Mesendoderm (in vitro differentiated cells): ENCODE data around the gene NCK2.
A peak's percentile ranks its signal among the peaks of the same experiment; 100 is the strongest.

Source experiments
- DNase-seq: peaks from one replicate; pipeline ENCODE4 v3.0.0; 2013
- H2AK5ac ChIP-seq: 2 replicates; pipeline ENCODE4 v1.6.1; 2013; ENCODE audit warnings: low read length, inconsistent platforms
- H2BK120ac ChIP-seq: 2 replicates; pipeline ENCODE4 v1.6.1; 2013; ENCODE audit warnings: low read depth, mild to moderate bottlenecking, low read length, moderate library complexity, mixed read lengths
- H2BK15ac ChIP-seq: replicated peaks from 2 replicates; pipeline ENCODE4 v1.6.1; 2013; ENCODE audit warnings: low read depth, mild to moderate bottlenecking, moderate library complexity
- H2BK5ac ChIP-seq: 2 replicates; pipeline ENCODE4 v1.6.1; 2013; ENCODE audit warnings: low read length, inconsistent platforms
- H3K18ac ChIP-seq: 2 replicates; pipeline ENCODE4 v1.6.1; 2013; ENCODE audit warnings: mild to moderate bottlenecking, low read length, mixed read lengths
- H3K23ac ChIP-seq: one replicate; pipeline ENCODE4 v1.6.1; 2013; ENCODE audit warnings: low read length
- H3K27ac ChIP-seq: 2 replicates; pipeline ENCODE4 v1.5.1; 2013; ENCODE audit warnings: low read depth, mild to moderate bottlenecking, inconsistent platforms, low read length, moderate library complexity
- H3K27me3 ChIP-seq: 2 replicates; pipeline ENCODE4 v1.6.1; 2013; ENCODE audit warnings: low read length, control low read depth, mild to moderate bottlenecking, inconsistent platforms; ENCODE audit not compliant: insufficient read depth, poor library complexity
- H3K36me3 ChIP-seq: 2 replicates; pipeline ENCODE4 v1.6.1; 2013; ENCODE audit warnings: low read length, inconsistent platforms; ENCODE audit not compliant: control insufficient read depth, insufficient read depth
- H3K4ac ChIP-seq: one replicate; pipeline ENCODE4 v1.6.1; 2013; ENCODE audit warnings: low read depth, mild to moderate bottlenecking, low read length, moderate library complexity
- H3K4me1 ChIP-seq: 2 replicates; pipeline ENCODE4 v1.6.1; 2013; ENCODE audit warnings: low read depth, low read length, inconsistent platforms; ENCODE audit not compliant: control insufficient read depth
- H3K4me2 ChIP-seq: 2 replicates; pipeline ENCODE4 v1.6.1; 2013; ENCODE audit warnings: low read length
- H3K4me3 ChIP-seq: 2 replicates; pipeline ENCODE4 v1.5.1; 2013; ENCODE audit warnings: mild to moderate bottlenecking, low read length
- H3K56ac ChIP-seq: one replicate; pipeline ENCODE4 v1.6.1; 2013; ENCODE audit warnings: low read length
- H3K79me1 ChIP-seq: 2 replicates; pipeline ENCODE4 v1.6.1; 2013; ENCODE audit warnings: low read length, inconsistent platforms
- H3K79me2 ChIP-seq: 2 replicates; pipeline ENCODE4 v1.6.1; 2013; ENCODE audit warnings: mild to moderate bottlenecking, low read length; ENCODE audit not compliant: control insufficient read depth, insufficient read depth
- H3K9ac ChIP-seq: 2 replicates; pipeline ENCODE4 v1.6.1; 2013; ENCODE audit warnings: low read length, inconsistent platforms
- H4K5ac ChIP-seq: one replicate; pipeline ENCODE4 v1.6.1; 2013; ENCODE audit warnings: low read length
- H4K8ac ChIP-seq: one replicate; pipeline ENCODE4 v1.6.1; 2013; ENCODE audit warnings: low read depth, mild to moderate bottlenecking, control low read depth, low read length, moderate library complexity
- WGBS: extraction: QIAGEN DNeasy Blood & Tissue Kit; methylation state at CpG from one replicate; pipeline ENCODE4 v1.1.7; 2013; ENCODE audit warnings: low lambda C conversion rate, missing lambda C conversion rate; ENCODE audit not compliant: insufficient coverage; ENCODE audit errors: extremely low coverage; 5-methylcytosine and 5-hydroxymethylcytosine counted together

Gene NCK2

GRCh38 chr2:105741617-105742016 lies 3.1 kb upstream of the NCK2 start:
- no peaks in the 10 kb centered on the region for H3K36me3 ChIP-seq
- no peak overlapping the region for H2BK5ac ChIP-seq
- no peak overlapping the region for H2BK120ac ChIP-seq
- no peak for DNase-seq
- no peak overlapping the region for H4K5ac ChIP-seq
- peaks cover 7% of the 10 kb centered on the region for H3K79me1 ChIP-seq
- H3K27ac ChIP-seq = no peak overlapping the region
- H3K56ac ChIP-seq = no peak overlapping the region
- no peak overlapping the region for H3K4me3 ChIP-seq
- H3K9ac ChIP-seq = no peak overlapping the region
- no peak overlapping the region for H3K18ac ChIP-seq
- H3K23ac ChIP-seq = no peak overlapping the region
- WGBS = no CpG with 5 or more reads among the region's 4 CpGs
- H3K79me2 ChIP-seq = peaks cover 13% of the 10 kb centered on the region
- no peak overlapping the region for H2BK15ac ChIP-seq
- H3K4ac ChIP-seq = no peak overlapping the region
- H2AK5ac ChIP-seq = no peak overlapping the region
- H3K27me3 ChIP-seq = no peaks in the 10 kb centered on the region
- no peak overlapping the region for H3K4me2 ChIP-seq
- no peak overlapping the region for H4K8ac ChIP-seq
- H3K4me1 ChIP-seq = peaks cover 6% of the 10 kb centered on the region

- H3K18ac ChIP-seq = peak overlapping the region; percentile 99
- no peaks in the 10 kb centered on the region for H3K27me3 ChIP-seq
- H2AK5ac ChIP-seq = no peak overlapping the region
- H3K56ac ChIP-seq = peak overlapping the region; percentile 62
- no peak overlapping the region for H2BK15ac ChIP-seq
- no peaks in the 10 kb centered on the region for H3K36me3 ChIP-seq
- peaks cover 40% of the 10 kb centered on the region for H3K79me2 ChIP-seq
- H3K23ac ChIP-seq = no peak overlapping the region
- H4K8ac ChIP-seq = no peak overlapping the region
- H3K4me1 ChIP-seq = peaks cover 10% of the 10 kb centered on the region
- peak overlapping the region; percentile 57 for H3K4ac ChIP-seq
- WGBS = no CpG with 5 or more reads among the region's 75 CpGs
- H2BK5ac ChIP-seq = no peak overlapping the region
- H3K4me2 ChIP-seq = peak overlapping the region; percentile 54
- H3K4me3 ChIP-seq = peak overlapping the region; percentile 27
- peaks cover 23% of the 10 kb centered on the region for H3K79me1 ChIP-seq
- peak overlapping the region; percentile 66 for H3K9ac ChIP-seq
- H4K5ac ChIP-seq = peak overlapping the region; percentile 40
- peak overlapping the region; percentile 23 for H3K27ac ChIP-seq
- peak overlapping the region; percentile 74 for H2BK120ac ChIP-seq
- DNase-seq = peak; percentile 68
Measured at GRCh38 chr2:105744091-105744908, 412 bp upstream of the NCK2 start.

DNA sequence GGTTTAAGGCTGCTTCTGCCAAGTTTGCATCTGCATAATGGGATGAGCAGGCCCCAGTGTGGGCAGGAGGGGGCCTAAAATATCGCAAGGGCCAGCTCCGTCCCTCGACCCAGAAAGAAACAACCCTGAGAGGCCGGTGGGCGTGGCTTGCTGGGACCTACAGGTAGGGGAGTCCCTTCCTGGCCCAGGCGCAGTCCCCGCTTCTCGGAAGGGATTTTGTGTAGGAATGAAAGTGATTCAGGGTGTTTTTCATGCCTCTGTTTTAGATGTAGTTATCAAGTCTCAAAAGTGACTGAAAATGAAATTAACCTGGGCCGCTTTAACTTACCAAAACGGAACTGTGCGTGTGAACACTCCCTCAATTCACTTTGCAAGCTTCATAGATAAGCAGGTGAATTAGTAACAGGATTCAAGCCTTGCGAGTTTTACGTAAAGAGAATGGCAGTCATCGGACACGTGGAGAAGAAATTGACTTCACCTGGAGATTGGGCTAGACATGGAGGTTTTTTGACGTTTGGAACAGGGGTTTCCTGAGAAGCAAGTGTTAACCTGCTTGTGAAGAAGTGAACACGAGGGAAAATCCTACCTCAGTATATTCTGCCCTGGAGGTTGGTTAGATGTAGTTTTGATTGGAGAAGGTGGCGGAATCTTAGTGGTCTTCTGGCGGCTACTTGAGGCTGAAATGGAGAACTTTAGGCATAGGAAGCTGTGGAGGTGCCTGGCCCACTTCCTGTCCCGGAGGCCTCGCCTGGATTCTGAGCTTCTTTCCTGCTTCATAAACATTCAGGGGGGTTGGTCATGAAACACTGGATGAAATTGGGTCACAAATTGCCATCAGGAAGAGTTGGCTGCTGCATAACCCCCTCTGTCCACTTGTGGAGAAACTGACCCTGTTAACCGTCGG lies 1.7 kb downstream of the NCK2 start:
- Histone ChIP-seq H3K18ac (no peak overlapping the region), H2BK120ac (no peak overlapping the region), H3K4me1 (peaks cover 10% of the 10 kb centered on the region), H2AK5ac (no peak overlapping the region), H3K4ac (peak overlapping the region; percentile 81), H3K23ac (no peak overlapping the region), H3K36me3 (no peaks in the 10 kb centered on the region), H3K4me2 (peak overlapping the region; percentile 97), H3K4me3 (peak overlapping the region; percentile 86), H3K79me2 (peaks cover 61% of the 10 kb centered on the region), H2BK15ac (no peak overlapping the region), H2BK5ac (no peak overlapping the region), H3K9ac (peak overlapping the region; percentile 87), H4K8ac (no peak overlapping the region), H4K5ac (no peak overlapping the region), H3K27ac (peak overlapping the region; percentile 17), H3K56ac (peak overlapping the region; percentile 88), H3K79me1 (peaks cover 33% of the 10 kb centered on the region), H3K27me3 (no peaks in the 10 kb centered on the region)
- peak; percentile 77 for DNase-seq
- no CpG with 5 or more reads among the region's 23 CpGs for WGBS

DNA sequence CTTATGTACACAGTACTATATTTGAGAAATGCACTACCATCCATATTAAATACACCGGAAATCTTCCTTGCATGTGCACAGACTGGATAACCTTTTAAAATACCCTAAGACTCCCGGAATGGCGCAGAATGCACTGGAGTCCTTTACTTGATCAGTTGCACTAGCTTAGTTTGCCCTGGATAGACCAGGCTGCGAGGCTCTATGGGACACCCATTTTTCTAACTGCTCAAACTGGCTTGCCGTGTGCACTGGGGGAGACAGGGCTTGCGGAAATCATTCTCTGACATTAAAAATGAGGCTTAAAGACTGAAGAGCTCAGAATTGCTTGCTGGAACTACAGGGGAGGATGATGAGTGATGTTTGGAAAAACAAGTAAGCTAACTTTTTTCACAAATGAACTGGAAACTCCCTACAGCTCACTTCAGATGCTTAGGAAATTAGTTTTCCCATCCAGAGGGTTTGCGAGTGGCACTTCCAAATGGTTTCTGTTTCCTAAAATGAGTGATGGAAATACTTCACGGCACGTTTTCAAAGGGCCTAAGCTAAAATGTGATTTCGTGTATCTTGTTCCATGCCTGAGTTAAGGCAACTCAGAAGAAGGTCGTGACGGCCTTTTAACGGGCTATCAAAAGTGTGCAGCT lies 2.7 kb downstream of the NCK2 start:
- peaks cover 10% of the 10 kb centered on the region for H3K4me1 ChIP-seq
- H3K56ac ChIP-seq = no peak overlapping the region
- no peaks in the 10 kb centered on the region for H3K27me3 ChIP-seq
- H2BK15ac ChIP-seq = no peak overlapping the region
- no peak overlapping the region for H4K8ac ChIP-seq
- no peak overlapping the region for H3K4me3 ChIP-seq
- H2AK5ac ChIP-seq = no peak overlapping the region
- H3K18ac ChIP-seq = no peak overlapping the region
- H3K79me1 ChIP-seq = peaks cover 36% of the 10 kb centered on the region
- WGBS = no CpG with 5 or more reads among the region's 13 CpGs
- no peak overlapping the region for H3K27ac ChIP-seq
- peaks cover 66% of the 10 kb centered on the region for H3K79me2 ChIP-seq
- DNase-seq = no peak
- H3K23ac ChIP-seq = no peak overlapping the region
- H2BK120ac ChIP-seq = no peak overlapping the region
- no peak overlapping the region for H4K5ac ChIP-seq
- no peak overlapping the region for H3K4ac ChIP-seq
- H2BK5ac ChIP-seq = no peak overlapping the region
- H3K36me3 ChIP-seq = no peaks in the 10 kb centered on the region
- H3K9ac ChIP-seq = no peak overlapping the region
- no peak overlapping the region for H3K4me2 ChIP-seq

GRCh38 chr2:105747991-105748390 lies 3.3 kb downstream of the NCK2 start:
- Histone ChIP-seq H3K36me3 (no peaks in the 10 kb centered on the region), H2AK5ac (no peak overlapping the region), H3K23ac (no peak overlapping the region), H3K18ac (no peak overlapping the region), H2BK120ac (no peak overlapping the region), H3K4ac (no peak overlapping the region), H3K79me2 (peaks cover 72% of the 10 kb centered on the region), H4K8ac (no peak overlapping the region), H4K5ac (no peak overlapping the region), H3K56ac (no peak overlapping the region), H3K79me1 (peaks cover 39% of the 10 kb centered on the region), H2BK5ac (no peak overlapping the region), H3K27ac (no peak overlapping the region), H3K4me3 (no peak overlapping the region), H3K4me1 (peaks cover 10% of the 10 kb centered on the region), H2BK15ac (no peak overlapping the region), H3K9ac (no peak overlapping the region), H3K27me3 (no peaks in the 10 kb centered on the region), H3K4me2 (no peak overlapping the region)
- WGBS = no CpG with 5 or more reads among the region's 4 CpGs
- DNase-seq = no peak
